ENCODE measurements around the gene TRIM69.

TRIM69 gene

DNA sequence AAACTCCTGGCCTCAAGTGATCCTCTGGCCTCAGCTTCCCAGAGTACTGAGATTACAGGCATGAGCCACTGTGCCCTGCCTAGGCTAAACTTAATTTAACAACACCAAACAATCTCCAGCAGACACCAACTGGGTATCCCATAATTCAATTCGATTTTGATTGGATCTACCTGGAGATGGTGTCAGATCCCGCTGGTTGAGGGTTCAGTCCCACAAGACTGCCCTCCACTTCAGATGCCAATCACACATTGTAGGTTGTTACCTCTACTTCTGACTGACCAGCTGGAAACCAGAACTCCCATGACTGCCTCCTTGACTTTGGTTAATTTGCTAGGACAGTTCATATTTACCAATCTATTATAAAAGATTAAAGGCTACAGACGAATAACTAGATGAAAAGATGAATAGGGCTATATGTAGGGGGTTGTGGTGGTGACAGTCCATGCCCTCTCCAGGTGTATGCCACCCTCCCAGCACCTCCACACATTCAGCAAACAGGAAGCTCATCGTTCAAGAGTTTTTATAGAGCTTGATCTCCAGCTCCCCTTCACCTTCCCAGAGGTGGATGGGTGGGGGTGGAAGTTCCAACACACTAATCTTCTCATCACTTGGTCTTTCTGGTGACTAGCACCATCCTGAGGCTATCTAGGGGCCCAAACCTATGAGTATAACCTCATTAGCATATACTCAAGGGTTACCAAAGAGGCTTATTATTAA, 15.7 kb upstream of the TRIM69 start:
- Histone ChIP-seq H3K9me3 (ENCODE audit: insufficient read depth, low read depth, low read length) (no peaks in the 10 kb centered on the region), H3K9me2 (replicated peaks; ENCODE audit: low read depth, low read length) (no peaks in the 10 kb centered on the region), H3K79me2 (ENCODE audit: insufficient read depth, low read length) (peaks cover 34% of the 10 kb centered on the region), H3K4me3 (ENCODE audit: low read length, poor library complexity, severe bottlenecking) (no peak overlapping the region), H3K36me3 (ENCODE audit: insufficient read depth, low read length) (peaks cover 33% of the 10 kb centered on the region), H3K4me1 (ENCODE audit: insufficient read depth, low read length, poor library complexity, severe bottlenecking) (peaks cover 47% of the 10 kb centered on the region), H3K9ac (ENCODE audit: low read depth, low read length, poor library complexity, severe bottlenecking) (no peak overlapping the region), H3K4me2 (ENCODE audit: low read depth, low read length, poor library complexity, severe bottlenecking) (no peak overlapping the region), H4K20me1 (ENCODE audit: insufficient read depth, low read length, poor library complexity, severe bottlenecking) (peaks cover 29% of the 10 kb centered on the region), H2AFZ (ENCODE audit: low read length) (no peak overlapping the region), H3K27me3 (ENCODE audit: insufficient read depth, low read length, poor library complexity, severe bottlenecking) (no peaks in the 10 kb centered on the region), H3F3A (ENCODE audit: low read depth) (peaks cover 27% of the 10 kb centered on the region)
- TF ChIP-seq, protein P1, sequence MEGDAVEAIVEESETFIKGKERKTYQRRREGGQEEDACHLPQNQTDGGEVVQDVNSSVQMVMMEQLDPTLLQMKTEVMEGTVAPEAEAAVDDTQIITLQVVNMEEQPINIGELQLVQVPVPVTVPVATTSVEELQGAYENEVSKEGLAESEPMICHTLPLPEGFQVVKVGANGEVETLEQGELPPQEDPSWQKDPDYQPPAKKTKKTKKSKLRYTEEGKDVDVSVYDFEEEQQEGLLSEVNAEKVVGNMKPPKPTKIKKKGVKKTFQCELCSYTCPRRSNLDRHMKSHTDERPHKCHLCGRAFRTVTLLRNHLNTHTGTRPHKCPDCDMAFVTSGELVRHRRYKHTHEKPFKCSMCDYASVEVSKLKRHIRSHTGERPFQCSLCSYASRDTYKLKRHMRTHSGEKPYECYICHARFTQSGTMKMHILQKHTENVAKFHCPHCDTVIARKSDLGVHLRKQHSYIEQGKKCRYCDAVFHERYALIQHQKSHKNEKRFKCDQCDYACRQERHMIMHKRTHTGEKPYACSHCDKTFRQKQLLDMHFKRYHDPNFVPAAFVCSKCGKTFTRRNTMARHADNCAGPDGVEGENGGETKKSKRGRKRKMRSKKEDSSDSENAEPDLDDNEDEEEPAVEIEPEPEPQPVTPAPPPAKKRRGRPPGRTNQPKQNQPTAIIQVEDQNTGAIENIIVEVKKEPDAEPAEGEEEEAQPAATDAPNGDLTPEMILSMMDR (conservative IDR thresholded peaks at IDR 0.05; ENCODE audit: low read length) = no peak
- no peak for TF ChIP-seq EZH2phosphoT487 (IDR thresholded peaks at IDR 0.05; ENCODE audit: borderline replicate concordance)

DNA sequence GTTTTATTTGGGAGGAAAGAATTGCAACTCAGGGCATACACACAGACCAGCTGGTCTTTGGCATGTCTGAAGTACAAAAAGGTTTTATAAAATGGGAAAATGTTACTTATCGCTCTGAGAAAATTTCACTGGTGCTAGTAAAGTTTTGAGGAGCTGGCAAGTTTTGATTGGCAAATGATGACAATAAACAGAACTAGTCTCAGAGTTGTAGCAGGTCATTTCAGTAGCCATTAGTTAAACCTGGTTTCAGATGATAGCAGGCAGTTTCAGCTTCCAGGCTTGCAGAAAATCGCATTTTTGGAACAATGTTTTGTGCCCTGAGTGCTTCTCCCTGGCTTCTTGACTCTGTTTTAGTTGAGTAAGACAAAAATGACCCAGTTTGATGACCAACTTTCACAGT, 14.3 kb upstream of the TRIM69 start:
- Histone ChIP-seq H2AFZ (ENCODE audit: low read length) (no peak overlapping the region), H3K4me3 (ENCODE audit: low read length, poor library complexity, severe bottlenecking) (no peak overlapping the region), H3K9ac (ENCODE audit: low read depth, low read length, poor library complexity, severe bottlenecking) (no peak overlapping the region), H3K4me2 (ENCODE audit: low read depth, low read length, poor library complexity, severe bottlenecking) (no peak overlapping the region), H3K79me2 (ENCODE audit: insufficient read depth, low read length) (peaks cover 20% of the 10 kb centered on the region), H3K9me2 (replicated peaks; ENCODE audit: low read depth, low read length) (no peaks in the 10 kb centered on the region), H4K20me1 (ENCODE audit: insufficient read depth, low read length, poor library complexity, severe bottlenecking) (peaks cover 15% of the 10 kb centered on the region), H3K27me3 (ENCODE audit: insufficient read depth, low read length, poor library complexity, severe bottlenecking) (no peaks in the 10 kb centered on the region), H3K4me1 (ENCODE audit: insufficient read depth, low read length, poor library complexity, severe bottlenecking) (peaks cover 48% of the 10 kb centered on the region), H3K9me3 (ENCODE audit: insufficient read depth, low read depth, low read length) (no peaks in the 10 kb centered on the region), H3F3A (ENCODE audit: low read depth) (peaks cover 31% of the 10 kb centered on the region), H3K36me3 (ENCODE audit: insufficient read depth, low read length) (peaks cover 19% of the 10 kb centered on the region)
- no peak for TF ChIP-seq EZH2phosphoT487 (IDR thresholded peaks at IDR 0.05; ENCODE audit: borderline replicate concordance)
- TF ChIP-seq, protein P1 (conservative IDR thresholded peaks at IDR 0.05; ENCODE audit: low read length) = no peak

DNA sequence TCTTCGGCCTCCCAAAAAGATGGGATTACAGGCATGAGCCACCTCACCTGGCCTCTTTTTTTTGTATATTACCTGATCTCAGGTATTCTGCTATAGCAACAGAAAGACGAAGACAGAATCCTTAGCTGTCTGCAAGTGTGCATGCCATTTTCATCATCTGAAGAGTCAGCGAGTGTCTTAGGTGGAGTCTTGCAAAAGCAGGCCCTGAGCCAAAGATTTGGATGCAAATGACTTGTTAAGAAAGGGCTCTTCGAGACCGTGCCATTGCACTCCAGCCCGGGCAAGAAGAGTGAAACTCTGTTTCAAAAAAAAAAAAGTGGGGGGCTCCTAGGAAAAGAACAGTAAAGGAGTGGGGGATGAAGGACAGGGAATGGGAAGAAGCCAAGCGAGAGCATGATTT, 10.2 kb upstream of the TRIM69 start:
- peak overlapping the region; percentile 96 for H3K9ac ChIP-seq (ENCODE audit: low read depth, low read length, poor library complexity, severe bottlenecking)
- H2AFZ ChIP-seq (ENCODE audit: low read length) = peak overlapping the region; percentile 21; the same call in 1 of the 2 replicates
- no peaks in the 10 kb centered on the region for H4K20me1 ChIP-seq (ENCODE audit: insufficient read depth, low read length, poor library complexity, severe bottlenecking)
- TF ChIP-seq EZH2phosphoT487 (IDR thresholded peaks at IDR 0.05; ENCODE audit: borderline replicate concordance) = no peak
- TF ChIP-seq, protein P1 (conservative IDR thresholded peaks at IDR 0.05; ENCODE audit: low read length) = no peak
- peaks cover 33% of the 10 kb centered on the region for H3K79me2 ChIP-seq (ENCODE audit: insufficient read depth, low read length)
- no peaks in the 10 kb centered on the region for H3K27me3 ChIP-seq (ENCODE audit: insufficient read depth, low read length, poor library complexity, severe bottlenecking)
- no peaks in the 10 kb centered on the region for H3K9me2 ChIP-seq (replicated peaks; ENCODE audit: low read depth, low read length)
- no peaks in the 10 kb centered on the region for H3K36me3 ChIP-seq (ENCODE audit: insufficient read depth, low read length)
- H3F3A ChIP-seq (ENCODE audit: low read depth) = peaks cover 6% of the 10 kb centered on the region
- H3K9me3 ChIP-seq (ENCODE audit: insufficient read depth, low read depth, low read length) = no peaks in the 10 kb centered on the region
- peaks cover 56% of the 10 kb centered on the region for H3K4me1 ChIP-seq (ENCODE audit: insufficient read depth, low read length, poor library complexity, severe bottlenecking)
- peak overlapping the region; percentile 89 for H3K4me2 ChIP-seq (ENCODE audit: low read depth, low read length, poor library complexity, severe bottlenecking)
- peak overlapping the region; percentile 70 for H3K4me3 ChIP-seq (ENCODE audit: low read length, poor library complexity, severe bottlenecking)

Data from Loucy (cell line).